NCI-H2107 treated with DMSO at 0.1 percent for 48 hours (cell line): ENCODE results near the gene GRIK3.
"Not testable (repeated sequence)": the region's sequence is repeated elsewhere in the genome, so short reads cannot be mapped to it uniquely, and the experiment has no call there.

Source experiments
- DNase-seq: peaks from one replicate; lab custom pipeline; 2025; ENCODE audit not compliant: unreplicated experiment; lab: John Stamatoyannopoulos, UW

The GRIK3 gene

DNA sequence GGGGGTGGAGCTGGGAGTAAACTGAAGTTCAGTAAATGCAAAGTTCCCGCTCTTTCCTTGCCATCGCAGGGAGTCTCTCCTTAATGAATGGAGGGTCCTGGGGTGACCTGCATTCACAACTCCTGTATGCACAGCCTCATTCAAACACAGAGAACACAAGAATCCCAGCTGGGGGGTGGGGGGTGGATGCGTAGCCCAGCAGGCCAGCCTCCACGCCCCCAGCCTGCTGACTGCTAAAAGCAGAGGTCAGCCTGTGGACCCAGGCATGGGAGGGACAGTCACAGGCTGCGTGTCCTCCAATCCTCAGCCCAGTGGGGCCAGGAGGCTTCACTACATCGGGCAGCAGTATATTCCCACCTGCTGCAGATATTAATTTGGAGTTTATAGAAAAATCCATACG, 263.1 kb downstream of the GRIK3 start:
- DNase-seq = no peak

DNA sequence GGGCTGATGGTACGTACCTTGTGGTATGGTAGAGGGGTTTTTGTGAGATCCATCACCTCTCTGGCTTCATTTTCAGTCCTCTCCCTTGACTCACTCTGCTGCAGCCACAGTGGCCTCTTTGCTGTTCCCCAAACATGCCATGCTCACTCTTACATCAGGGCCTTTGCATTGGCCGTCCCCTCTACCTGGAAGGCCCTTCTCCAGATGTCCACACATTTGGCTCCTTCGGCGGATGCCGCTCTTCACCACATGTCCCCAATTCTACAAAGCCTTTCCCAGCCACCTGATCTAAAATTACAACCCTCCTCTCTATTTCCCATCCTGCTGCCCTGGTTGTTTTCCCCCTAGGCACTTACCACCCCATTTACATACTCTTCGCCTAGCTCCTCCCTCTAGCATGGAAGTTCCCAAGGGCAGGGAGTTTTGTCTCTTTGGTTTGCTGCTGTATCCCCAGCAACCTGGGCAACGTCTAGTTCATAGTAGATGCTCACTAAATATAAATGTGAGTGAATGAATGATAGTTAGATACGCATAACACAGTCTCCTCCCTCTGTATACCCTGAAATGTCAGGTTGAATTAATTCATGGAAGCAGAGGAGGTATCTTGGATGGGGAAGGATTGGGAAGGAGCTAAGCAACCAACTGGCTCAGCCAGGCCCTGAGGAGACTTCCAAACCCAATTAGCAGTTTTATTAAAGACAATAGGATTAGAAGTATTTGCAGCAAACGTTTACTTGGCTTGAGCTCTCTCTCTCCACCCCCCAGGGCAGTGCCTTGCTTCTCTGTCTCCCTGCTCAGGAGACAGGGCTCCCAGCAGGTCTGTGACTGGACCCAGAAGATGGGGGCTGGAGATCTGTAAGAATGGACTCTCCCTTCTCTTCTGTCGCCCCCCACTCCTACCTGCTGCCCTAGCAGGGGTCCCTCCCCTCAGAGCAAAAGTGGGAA, 264.2 kb downstream of the GRIK3 start:
- DNase-seq = no peak

DNA sequence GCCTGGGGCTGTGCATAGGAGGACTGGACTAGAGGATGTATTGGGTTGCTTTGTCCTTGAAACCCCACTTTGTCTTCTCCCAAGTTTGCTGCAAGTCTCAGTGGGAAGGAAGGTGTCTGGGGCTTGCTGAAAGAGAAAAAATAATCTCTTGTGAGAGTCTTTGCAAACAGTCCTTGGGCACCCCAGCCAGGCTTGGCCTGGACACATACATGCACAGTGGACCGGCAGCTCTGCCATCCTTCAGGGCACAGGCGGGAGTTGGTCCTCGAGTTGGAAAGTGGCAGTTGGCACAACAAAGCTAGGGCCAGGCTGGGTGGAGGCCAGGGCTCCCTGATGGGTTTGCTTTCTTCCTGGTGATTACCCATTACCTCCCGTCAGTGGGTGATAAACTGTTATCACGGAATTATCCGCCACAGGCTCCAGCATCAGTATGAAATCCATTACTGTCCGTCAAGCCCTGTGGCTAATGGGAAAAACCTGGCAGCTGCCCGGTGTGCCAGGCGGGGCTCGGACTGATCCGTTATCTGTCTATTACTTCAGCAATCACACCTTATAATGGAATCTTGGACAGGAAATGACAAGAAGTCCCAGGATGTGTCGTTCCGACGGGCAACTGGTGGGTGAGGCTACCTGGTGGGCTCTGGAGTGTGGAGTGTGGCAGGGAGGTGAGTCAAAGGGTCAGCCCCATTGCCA, 265.7 kb downstream of the GRIK3 start:
- no peak for DNase-seq

DNA sequence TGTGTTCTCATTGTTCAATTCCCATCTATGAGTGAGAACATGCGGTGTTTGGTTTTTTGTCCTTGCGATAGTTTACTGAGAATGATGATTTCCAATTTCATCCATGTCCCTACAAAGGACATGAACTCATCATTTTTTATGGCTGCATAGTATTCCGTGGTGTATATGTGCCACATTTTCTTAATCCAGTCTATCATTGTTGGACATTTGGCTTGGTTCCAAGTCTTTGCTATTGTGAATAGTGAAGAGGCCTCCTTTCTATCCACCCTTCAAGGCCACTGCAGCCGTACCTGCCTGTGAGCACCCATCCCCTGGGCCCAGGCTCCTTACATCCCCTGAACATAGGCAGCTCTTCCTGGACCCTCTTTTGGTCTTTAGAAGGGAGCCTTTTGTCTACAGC, 266.9 kb downstream of the GRIK3 start:
- not testable (repeated sequence) for DNase-seq

DNA sequence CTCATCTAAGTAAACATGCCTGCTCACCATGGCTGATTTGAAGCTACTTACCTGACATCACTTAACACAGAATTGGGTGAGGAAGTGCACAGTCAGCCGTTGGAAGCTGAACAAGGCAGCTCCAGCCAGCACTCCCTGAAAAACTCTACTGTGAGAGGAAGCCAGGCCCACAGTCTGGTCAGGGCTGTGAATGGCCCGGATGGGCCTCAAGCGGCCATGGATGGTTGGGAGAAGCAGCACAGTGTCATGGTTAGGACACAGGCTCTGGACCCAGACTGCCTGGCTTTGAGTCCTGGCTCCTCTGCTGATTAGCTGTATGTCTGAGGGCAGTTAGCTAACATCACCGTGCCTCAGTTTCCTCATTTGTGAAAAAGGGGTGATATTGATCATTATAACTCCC, 267.8 kb downstream of the GRIK3 start:
- no peak for DNase-seq

DNA sequence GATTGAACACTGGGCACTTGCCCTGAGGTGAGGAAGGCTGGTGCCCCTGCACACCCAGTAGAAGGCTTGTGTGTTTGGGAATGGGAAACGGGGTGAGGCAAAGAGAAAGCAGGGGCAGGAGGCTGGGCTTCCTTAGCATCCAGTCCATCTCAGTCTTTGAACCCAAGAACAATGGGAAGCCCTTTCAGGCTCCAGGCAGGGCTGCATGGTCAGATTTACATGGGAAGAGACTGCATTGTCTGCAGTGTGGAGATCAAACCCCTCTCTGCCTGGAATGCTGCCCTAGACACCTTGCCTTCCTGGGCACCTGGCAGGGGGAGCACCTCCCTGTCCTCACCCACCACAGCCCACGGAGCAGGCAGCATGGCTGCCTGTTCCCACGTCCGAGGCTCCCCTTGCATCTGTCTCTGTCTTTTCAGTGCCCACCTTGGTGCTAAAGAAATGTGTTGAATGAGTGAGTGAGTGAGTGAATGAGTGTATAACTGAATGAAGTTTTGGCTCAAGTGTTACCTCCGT, 268.5 kb downstream of the GRIK3 start:
- DNase-seq = no peak

DNA sequence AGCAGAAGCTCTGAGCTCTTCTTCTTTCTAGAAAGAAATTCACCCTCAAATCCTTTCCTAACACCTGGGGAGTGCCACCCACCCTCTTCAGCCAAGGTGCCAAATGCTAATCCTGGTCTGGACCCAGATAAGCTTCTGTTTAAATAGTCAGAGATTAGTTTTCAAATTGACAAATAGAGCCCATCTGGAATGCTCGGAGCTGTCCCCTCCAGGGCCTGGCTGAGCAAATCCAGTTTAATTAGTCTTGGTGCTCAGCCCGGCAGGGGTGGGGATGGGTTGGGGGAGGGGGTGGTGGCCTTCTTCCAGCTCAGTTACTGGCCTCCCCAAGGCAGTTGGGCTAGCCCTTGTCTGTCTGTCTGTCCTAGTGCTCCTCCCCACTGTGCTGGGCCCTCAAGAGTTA, 269.5 kb downstream of the GRIK3 start:
- DNase-seq = no peak

DNA sequence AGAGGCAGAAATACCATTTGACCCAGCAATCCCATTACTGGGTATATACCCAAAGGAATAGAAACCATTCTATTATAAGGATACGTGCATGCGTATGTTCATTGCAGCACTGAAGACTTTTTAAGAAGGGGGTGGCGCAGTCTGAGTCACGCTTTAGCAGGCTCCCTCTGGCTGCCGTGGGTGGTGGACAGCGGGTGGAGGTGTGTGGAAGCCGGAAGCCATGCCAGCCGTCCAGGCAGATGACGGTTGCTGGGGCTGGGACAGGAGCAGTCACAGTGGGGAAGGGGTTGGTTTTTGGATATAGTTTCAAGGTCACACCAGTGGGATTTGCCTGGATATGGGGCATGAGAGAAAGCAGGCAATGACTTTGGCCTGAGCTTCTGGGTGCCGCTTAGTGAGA, 270.5 kb downstream of the GRIK3 start:
- DNase-seq = no peak

DNA sequence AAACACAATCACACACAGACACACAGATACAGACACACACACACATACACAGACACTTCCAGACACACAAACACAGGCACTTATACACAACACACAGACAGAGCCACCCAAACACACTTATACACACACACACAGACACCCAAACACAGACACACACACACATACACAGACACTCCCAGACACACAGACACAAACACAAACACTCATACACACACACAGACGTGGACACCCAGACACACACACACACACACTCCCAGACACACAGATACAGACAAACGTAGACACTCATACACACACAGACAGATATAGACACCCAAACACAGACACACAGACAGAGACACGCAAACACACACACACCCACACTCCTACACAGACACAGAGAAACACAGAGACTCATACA, 272.1 kb downstream of the GRIK3 start:
- DNase-seq = no peak

DNA sequence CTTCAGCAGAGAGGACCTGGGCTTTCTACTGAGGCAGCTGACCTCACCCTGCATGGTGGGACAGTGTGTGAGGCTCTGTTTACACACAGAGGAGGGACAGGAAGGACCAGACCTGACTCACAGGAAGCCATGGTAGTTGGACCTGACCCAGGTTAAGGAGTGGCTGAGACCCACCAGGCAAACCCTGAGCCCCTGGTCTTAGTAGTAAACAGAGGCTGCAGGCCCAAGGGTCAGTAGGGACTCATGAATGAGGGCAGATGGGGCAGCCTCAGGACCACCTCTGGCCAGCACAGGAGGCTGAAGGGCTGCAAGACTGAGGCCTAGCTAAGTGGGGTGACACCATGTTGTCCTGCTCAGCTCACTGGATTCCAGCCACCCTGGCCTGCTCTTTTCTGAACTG, 273.2 kb downstream of the GRIK3 start:
- DNase-seq = no peak

DNA sequence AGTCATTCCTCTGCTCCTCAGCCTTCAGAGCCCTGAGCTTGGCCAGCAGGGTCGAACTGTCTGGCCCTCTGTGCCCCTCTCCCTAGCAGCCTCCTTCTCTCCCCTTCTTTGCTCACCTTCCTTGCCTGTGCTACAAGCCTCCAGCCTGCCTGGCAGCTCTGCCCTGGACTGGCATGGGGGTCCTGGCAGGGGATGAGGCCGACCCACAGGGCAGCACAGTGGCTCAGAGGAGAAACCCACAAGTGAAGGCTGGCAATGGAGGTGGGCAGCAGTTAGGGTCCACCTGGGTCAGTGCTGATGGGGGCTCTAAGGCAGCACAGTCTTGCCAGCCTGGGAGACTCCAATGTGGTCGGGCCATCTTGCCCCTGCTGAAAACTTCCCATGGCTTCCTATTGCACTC, 274.2 kb downstream of the GRIK3 start:
- no peak for DNase-seq

DNA sequence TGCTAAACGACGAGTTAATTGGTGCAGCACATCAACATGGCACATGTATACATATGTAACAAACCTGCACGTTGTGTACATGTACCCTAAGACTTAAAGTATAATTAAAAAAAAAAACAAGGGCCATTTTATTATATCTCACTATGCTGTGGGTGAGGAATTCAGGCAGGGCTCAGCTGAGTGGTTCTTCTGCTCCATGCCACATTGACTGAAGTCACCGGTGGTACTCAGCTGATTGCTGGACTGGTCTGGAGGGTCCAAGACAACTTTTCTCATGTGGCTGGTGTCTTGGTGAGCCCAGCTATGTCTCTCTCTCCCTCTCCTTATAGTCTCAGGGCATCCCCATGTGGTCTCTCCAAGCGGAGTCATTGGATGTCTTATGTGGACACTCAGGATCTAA, 275.0 kb downstream of the GRIK3 start:
- DNase-seq = no peak

DNA sequence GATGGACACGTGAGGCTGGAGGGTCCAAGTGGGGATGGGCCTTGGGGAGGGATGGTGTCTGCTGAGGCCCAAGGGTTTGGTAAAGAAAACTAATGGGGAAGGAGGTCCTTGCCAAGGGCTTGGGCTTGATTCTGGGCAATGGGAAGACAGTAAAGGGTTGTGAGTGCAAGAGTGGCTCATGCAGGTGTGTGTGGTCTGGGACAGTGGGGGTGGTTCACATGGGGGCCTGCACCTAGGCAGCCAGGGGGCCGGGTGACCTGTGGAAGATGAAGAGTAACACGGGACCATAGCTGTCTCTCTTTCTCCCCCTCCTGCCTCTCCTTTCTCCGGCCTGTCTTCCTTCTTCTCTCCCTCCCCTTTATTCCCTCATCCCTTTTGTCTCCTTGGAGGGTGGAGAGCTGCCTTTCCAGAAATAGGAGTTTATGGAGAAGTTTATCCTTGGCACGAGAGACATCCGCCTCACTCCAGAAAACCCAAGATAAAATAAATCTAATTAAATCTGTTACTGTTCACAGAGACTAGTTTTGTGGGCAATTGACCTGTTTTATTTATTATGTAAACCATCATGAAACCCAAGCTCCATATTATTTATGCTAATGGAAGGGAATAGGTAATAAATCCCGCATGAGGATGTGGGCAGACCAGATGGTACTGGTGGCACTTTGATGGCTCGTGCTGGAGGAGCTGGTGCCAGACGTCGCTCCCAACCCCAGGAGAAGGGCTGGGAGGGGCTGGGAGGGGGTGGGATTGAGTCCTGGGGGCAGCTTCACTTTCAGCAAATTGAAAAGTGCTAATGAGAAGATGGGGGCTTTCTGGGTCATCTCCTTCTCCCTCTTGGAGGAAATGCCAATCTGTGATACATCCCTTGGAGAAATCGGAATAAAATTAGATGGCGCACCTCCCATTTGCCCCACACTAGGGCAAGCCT, 278.7 kb downstream of the GRIK3 start:
- DNase-seq = no peak

DNA sequence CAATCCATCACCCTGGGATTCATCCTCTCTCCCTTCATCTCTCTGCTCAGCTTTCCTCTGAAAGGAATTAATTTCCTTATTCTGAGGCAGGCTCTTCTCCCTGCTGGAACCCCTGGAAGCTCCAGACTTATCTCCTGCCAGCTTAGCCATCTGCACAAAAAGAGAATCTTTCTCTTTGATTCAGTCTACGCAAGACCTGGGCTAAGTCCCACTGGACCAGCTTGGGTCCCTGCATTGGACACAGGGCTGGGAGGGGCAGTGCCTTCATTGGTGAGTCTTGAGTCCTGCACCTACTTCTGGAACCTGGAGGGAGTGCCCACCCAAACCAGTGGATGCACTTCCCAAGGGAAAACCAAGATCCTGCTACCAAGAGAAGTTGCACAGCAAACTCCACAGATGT, 279.9 kb downstream of the GRIK3 start:
- DNase-seq = no peak

DNA sequence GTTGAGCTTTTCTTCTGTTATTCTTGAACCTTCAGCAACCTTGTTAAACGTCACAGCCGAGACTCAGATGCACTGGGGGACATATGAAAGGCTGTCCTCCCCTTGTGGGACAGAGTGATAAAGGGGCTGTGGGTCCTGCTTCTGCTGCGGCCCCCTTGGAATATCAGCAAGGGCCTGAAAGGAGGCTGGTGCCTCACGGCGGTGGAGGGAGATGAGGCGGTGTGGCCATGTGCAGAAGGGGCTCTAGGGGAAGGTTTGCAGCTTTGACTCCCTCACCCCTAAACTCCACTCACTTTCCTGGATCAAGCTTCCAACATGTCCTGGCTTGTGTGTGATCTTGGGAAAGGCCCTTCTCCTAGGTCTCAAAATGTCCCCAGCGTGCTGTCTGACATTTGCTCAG, 280.9 kb downstream of the GRIK3 start:
- DNase-seq = no peak

DNA sequence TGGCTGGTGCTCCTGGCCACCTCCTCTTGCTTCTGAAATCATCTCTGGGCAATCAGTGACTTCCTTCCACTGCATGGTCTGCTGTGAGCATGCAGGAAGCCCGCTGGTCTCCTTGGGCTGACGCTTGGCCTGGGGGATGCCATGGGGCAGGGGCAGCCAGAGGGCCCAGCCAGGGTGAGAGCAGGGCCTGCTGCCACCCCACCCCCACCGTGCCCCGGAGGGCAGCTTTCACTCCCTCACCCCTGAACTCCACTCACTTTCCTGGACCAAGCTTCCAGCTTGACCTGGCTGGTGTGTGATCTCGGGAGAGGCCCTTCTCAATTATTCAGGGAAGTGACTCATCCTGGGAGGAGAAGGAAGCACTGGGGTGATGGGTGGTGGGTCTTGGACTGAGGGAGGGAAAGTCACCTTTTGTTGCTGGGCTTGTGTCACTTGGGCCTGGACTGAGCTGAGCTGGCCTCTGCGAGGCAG, 281.4 kb downstream of the GRIK3 start:
- DNase-seq = no peak

DNA sequence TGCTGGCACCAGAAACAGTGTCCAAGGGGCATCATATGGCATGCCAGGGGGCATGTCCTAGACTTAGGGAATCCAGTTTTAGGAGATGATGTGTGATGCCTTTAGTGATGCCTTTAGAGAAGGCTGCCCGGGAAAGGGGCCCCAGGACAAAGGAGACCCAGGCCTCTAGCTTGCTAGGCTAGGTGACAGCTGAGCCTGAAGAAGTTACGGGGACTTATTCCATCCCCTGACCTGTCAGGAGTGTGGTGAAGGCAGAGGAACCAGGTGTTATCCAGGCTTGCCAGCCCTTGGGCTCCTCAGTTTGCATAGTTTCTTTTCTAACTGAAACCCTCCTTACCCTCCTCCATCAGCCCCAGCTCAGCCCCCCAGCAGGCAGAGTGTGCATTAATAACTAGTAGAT, 281.9 kb downstream of the GRIK3 start:
- no peak for DNase-seq

DNA sequence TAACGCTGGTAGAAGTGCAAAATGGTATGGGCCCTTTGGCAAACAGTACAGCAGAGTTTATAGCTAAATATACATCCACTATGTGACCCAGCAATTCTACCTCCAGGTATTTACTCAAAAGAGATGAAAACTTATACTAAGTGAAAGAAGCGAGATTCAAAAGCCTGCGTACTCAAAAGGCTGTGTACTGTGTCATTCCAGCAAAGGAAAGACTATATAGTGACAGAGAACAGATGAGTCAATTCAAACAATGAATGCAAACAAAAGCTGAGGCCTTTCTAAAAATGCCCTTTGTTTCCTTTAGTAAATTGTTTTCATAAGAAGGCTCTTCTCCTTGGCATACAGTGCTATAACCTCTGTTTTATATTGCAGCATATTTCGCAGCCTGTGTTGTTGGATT, 282.8 kb downstream of the GRIK3 start:
- DNase-seq = no peak

DNA sequence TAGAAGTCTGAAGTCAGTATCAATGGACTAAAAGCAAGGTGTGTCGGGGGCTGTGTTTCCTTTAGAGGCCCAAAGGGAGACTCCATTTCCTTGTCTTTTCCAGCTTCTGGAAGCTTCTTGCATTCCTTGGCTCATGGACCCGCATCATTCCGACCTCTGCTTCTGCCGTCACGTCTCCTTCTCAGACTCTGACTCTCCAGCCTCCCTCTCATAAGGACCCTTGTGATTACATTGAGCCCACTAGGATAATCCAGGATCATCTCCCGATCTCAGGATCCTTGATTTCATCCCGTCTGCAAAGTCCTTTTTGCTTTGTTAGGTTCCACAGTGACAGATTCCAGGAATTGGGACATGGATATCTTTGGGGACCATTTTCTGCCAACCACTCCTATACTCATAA, 285.8 kb downstream of the GRIK3 start:
- no peak for DNase-seq
